Right lobe of liver (tissue), 6 donors: ENCODE results near the gene PROKR2. TPM values are rescaled to one million over a fixed set of nuclear protein-coding genes. Genes with fewer than 3 reads are reported as not detected.

ENCODE experiments used
- ATAC-seq, 4 donors: fragments of 200-7000 bp; cut with Tn5 transposase; one replicate each; pipeline ENCODE4 v1.9.1; 2020; ENCODE audit warnings: mild to moderate bottlenecking in 4 of 4, moderate library complexity in 4 of 4
- DNase-seq, 3 donors: peaks; one replicate each; pipeline ENCODE4 v3.0.0-alpha.2; 2020
- H3K27ac ChIP-seq, 3 donors: fragments of 200-600 bp; one replicate each; pipeline ENCODE4 v1.8.0; 2022
- H3K27me3 ChIP-seq, 2 donors: fragments of 200-600 bp; one replicate each; pipeline ENCODE4 v1.8.0; 2022
- H3K36me3 ChIP-seq, 4 donors: fragments of 200-600 bp; sonication (generic) in 1 of 4; one replicate each; pipeline versions ENCODE4 v1.5.1 to v1.8.0; 2017 to 2022; ENCODE audit warnings: control low read depth in 1 of 4
- H3K4me1 ChIP-seq, 4 donors: fragments of 200-600 bp; sonication (generic) in 1 of 4; one replicate each; pipeline versions ENCODE4 v1.5.1 to v1.8.0; 2017 to 2022; ENCODE audit warnings: control low read depth in 1 of 4
- H3K4me3 ChIP-seq, 3 donors: fragments of 200-600 bp; one replicate each; pipeline ENCODE4 v1.8.0; 2022
- H3K9me3 ChIP-seq, 4 donors: fragments of 200-600 bp; sonication (generic) in 1 of 4; one replicate each; pipeline versions ENCODE4 v1.5.1 to v1.8.0; 2017 to 2022; ENCODE audit warnings: control low read depth in 1 of 4
- POLR2A ChIP-seq: fragments of 450-650 bp; IDR thresholded peaks from one replicate; pipeline ENCODE4 v1.6.1; 2017; ENCODE audit warnings: antibody characterized with exemption, mild to moderate bottlenecking
- WGBS: methylation state at CpG from one replicate; pipeline ENCODE4 v1.1.6; 2018; ENCODE audit warnings: low coverage, low lambda C conversion rate; ENCODE audit not compliant: insufficient coverage; ENCODE audit errors: missing lambda C conversion rate; 5-methylcytosine and 5-hydroxymethylcytosine counted together
- intact Hi-C, 2 donors: fragments of 100-400 bp; cut with DNase I; formaldehyde crosslinking; loops; one replicate each; pipeline versions ENCODE4 v1.11.2 to v1.14.1; 2022
- total RNA-seq, 6 experiments: library from RNA; depleted of rRNA in 2 of 6; stranded (reverse); fragments of >200 nt in 2 of 6; fragmentation: NEBNext Ultra II Directional in 3 of 6; extraction: Animal tissue kit (Norgen Biotek cat#: 25700) in 3 of 6; gene quantifications; one replicate each; pipeline versions ENCODE4 v1.1.0 to v1.2.4, GENCODE V29; 2016 to 2023
- TF ChIP-seq, protein P1 (sequence below), 4 donors: fragments of 200-600 bp in 3 of 4; fragments of 450-650 bp in 1 of 4; IDR thresholded peaks; one replicate each; pipeline versions ENCODE4 v1.5.1 to v1.8.0; 2016 to 2022; ENCODE audit warnings: antibody characterized with exemption in 4 of 4, mild to moderate bottlenecking in 2 of 4
- donor health status: DM: no; HTN: yes; CAD: no.
- donor health status: DM: no; HTN: no; CAD: no.
- donor health status: DM: no; HTN: no; CAD: no.
- donor health status: DM: no; HTN: yes; CAD: no.
- donor health status: DM: no; HTN: yes; CAD: no.

The PROKR2 gene
- total RNA-seq, 6 experiments from 2014 or later = not detected

- Histone ChIP-seq H3K4me3 (no peak overlapping the region), H3K4me1 (no peaks in the 10 kb centered on the region), H3K9me3 (no peaks in the 10 kb centered on the region), H3K27me3 (no peaks in the 10 kb centered on the region), H3K27ac (no peak overlapping the region), H3K36me3 (no peaks in the 10 kb centered on the region)
- no peak for TF ChIP-seq POLR2A
- TF ChIP-seq, protein P1, sequence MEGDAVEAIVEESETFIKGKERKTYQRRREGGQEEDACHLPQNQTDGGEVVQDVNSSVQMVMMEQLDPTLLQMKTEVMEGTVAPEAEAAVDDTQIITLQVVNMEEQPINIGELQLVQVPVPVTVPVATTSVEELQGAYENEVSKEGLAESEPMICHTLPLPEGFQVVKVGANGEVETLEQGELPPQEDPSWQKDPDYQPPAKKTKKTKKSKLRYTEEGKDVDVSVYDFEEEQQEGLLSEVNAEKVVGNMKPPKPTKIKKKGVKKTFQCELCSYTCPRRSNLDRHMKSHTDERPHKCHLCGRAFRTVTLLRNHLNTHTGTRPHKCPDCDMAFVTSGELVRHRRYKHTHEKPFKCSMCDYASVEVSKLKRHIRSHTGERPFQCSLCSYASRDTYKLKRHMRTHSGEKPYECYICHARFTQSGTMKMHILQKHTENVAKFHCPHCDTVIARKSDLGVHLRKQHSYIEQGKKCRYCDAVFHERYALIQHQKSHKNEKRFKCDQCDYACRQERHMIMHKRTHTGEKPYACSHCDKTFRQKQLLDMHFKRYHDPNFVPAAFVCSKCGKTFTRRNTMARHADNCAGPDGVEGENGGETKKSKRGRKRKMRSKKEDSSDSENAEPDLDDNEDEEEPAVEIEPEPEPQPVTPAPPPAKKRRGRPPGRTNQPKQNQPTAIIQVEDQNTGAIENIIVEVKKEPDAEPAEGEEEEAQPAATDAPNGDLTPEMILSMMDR (IDR thresholded peaks at IDR 0.05) = no peak
- intact Hi-C loops = no loop called here
- ATAC-seq (no peak), DNase-seq (no peak)
- 0% methylated on average over 14 of the region's 28 CpGs for WGBS
These were observed 957 bp downstream of the PROKR2 start for GRCh38 chr20:5315807-5316187.

DNA sequence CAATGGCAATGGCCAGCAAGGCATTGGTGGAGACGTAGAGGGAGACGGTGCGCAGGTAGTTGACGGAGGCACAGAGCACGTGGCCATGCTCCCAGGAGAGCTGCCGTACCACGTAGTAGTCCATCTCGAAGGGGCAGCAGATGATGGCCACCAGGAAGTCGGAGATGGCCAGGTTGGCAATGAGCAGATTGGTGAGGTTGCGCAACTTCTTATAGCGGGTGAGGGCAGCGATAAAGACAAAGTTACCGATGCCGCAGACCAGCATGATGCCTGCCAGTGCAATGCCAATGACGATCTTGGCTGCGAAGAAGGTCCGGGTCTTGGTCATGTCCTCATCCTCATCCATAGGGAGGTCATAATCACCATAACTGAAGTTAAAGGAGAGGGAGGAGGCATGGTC is 2.8 kb downstream of the PROKR2 start:
- no peak overlapping the region for H3K27ac ChIP-seq
- no peaks in the 10 kb centered on the region for H3K9me3 ChIP-seq
- DNase-seq (no peak), ATAC-seq (no peak)
- no peaks in the 10 kb centered on the region for H3K27me3 ChIP-seq
- no peak for TF ChIP-seq POLR2A
- TF ChIP-seq, protein P1 (IDR thresholded peaks at IDR 0.05) = no peak
- intact Hi-C loops = no loop called here
- H3K4me1 ChIP-seq = no peaks in the 10 kb centered on the region
- no peaks in the 10 kb centered on the region for H3K36me3 ChIP-seq
- no peak overlapping the region for H3K4me3 ChIP-seq
- 70% methylated on average over 8 of the region's 17 CpGs for WGBS

DNA sequence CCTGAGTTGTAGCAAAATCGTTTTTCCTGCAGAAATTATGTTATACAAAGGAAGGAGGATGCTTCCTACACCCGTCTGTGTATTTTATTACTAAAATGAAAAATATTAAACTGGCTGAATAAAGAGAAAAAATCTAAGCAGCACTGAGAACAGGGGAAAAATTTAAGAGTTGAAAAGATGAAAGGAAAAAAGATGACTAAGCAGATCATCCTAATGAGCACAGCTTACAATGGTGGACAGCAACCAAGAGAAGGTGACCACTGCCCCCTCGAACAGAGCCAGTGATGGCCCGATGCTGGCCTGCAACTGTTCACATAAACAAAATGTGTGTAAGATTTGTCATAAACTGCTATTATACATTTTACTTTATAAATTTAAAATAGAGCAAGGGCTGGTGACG is 4.2 kb downstream of the PROKR2 start:
- ATAC-seq = no peak
- 59% methylated on average over 5 of the region's 5 CpGs for WGBS
- H3K27me3 ChIP-seq = no peaks in the 10 kb centered on the region
- no peak overlapping the region for H3K4me3 ChIP-seq
- TF ChIP-seq, protein P1 (IDR thresholded peaks at IDR 0.05) = no peak
- TF ChIP-seq POLR2A = no peak
- no peak overlapping the region for H3K27ac ChIP-seq
- no peaks in the 10 kb centered on the region for H3K4me1 ChIP-seq
- H3K36me3 ChIP-seq = no peaks in the 10 kb centered on the region
- no peaks in the 10 kb centered on the region for H3K9me3 ChIP-seq
- no peak for DNase-seq
- intact Hi-C loops = no loop called here

- H3K27me3 ChIP-seq = no peaks in the 10 kb centered on the region
- H3K4me1 ChIP-seq = no peaks in the 10 kb centered on the region
- WGBS = 75% methylated on average over 1 of the region's 1 CpG
- no peaks in the 10 kb centered on the region for H3K36me3 ChIP-seq
- no peaks in the 10 kb centered on the region for H3K9me3 ChIP-seq
- no peak for ATAC-seq
- DNase-seq = no peak
- intact Hi-C loops = no loop called here
- no peak for TF ChIP-seq POLR2A
- TF ChIP-seq, protein P1 (IDR thresholded peaks at IDR 0.05) = no peak
- H3K27ac ChIP-seq = no peak overlapping the region
- no peak overlapping the region for H3K4me3 ChIP-seq
These were observed 6.8 kb downstream of the PROKR2 start for GRCh38 chr20:5309971-5310370.

- no peaks in the 10 kb centered on the region for H3K4me1 ChIP-seq
- no peak for TF ChIP-seq POLR2A
- TF ChIP-seq, protein P1 (IDR thresholded peaks at IDR 0.05) = no peak
- no peak for ATAC-seq
- H3K27ac ChIP-seq = no peak overlapping the region
- no peak overlapping the region for H3K4me3 ChIP-seq
- no peaks in the 10 kb centered on the region for H3K36me3 ChIP-seq
- no peaks in the 10 kb centered on the region for H3K9me3 ChIP-seq
- H3K27me3 ChIP-seq = no peaks in the 10 kb centered on the region
- intact Hi-C loops = no loop called here
- WGBS = 74% methylated on average over 4 of the region's 5 CpGs
- DNase-seq = no peak
These were observed 17.9 kb downstream of the PROKR2 start for GRCh38 chr20:5298811-5299210.
